ENCODE data around the gene EPHB1. TPM values are rescaled to one million over a fixed set of nuclear protein-coding genes. Genes with fewer than 3 reads are reported as not detected.

The EPHB1 gene
- total RNA-seq, 1 donor: 0.36 TPM

DNA sequence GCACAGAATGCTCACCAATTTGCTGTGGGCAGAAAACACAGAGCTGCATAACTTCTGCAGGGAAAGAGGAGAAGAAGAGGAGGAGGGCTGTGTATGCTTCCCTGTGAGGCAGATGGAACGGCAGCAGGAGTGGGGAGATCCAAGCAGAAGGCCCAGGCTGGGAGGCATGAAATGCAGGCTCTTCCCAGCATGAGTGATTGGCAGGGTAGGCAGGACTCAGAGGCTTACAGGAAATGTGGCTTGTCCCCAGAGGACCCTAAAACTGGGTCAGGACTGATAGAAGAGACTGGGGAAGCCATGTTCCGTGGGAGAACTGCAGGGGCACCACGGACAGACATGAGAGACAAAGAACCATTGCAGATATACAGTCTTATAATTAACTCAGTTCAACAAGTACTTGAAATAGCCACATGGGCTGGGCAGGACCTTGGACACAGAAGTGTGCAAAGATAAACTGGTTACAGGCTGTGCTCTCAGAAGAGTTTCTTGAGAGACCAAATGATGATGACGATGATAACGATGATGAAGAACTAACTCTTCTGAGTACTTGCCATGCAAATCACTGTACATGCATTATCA lies 286.9 kb downstream of the EPHB1 start:
- no peaks in the 10 kb centered on the region for H3K79me2 ChIP-seq (ENCODE audit: insufficient read depth, low read length)

GRCh38 chr3:135082706-135083105 lies 287.6 kb downstream of the EPHB1 start:
- Histone ChIP-seq H3K27me3 (ENCODE audit: insufficient read depth, low read length) (no peaks in the 10 kb centered on the region), H3K79me2 (ENCODE audit: insufficient read depth, low read length) (no peaks in the 10 kb centered on the region), H2AFZ (ENCODE audit: low read length) (no peak overlapping the region), H3K4me2 (ENCODE audit: insufficient read depth, low read length) (no peak overlapping the region), H3K4me3 (ENCODE audit: insufficient read depth, low read length) (no peak overlapping the region), H3K27ac (ENCODE audit: low read depth, low read length) (no peak overlapping the region), H3K36me3 (ENCODE audit: insufficient read depth, low read length) (no peaks in the 10 kb centered on the region), H3K4me1 (ENCODE audit: insufficient read depth, low read length) (no peaks in the 10 kb centered on the region), H3K9me3 (ENCODE audit: low read depth, low read length) (no peaks in the 10 kb centered on the region), H4K20me1 (ENCODE audit: insufficient read depth, low read length) (no peaks in the 10 kb centered on the region)
- DNase-seq (ENCODE audit: insufficient read length, low spot score, missing footprints): no peak
- no peak for TF ChIP-seq CTCF (IDR thresholded peaks at IDR 0.05; ENCODE audit: extremely low read depth, low read depth, low read length)

More for the DNA sequence above, 286.9 kb downstream of the EPHB1 start:
- Histone ChIP-seq H2AFZ (ENCODE audit: low read length) (no peak overlapping the region), H3K4me2 (ENCODE audit: insufficient read depth, low read length) (no peak overlapping the region), H4K20me1 (ENCODE audit: insufficient read depth, low read length) (no peaks in the 10 kb centered on the region), H3K36me3 (ENCODE audit: insufficient read depth, low read length) (no peaks in the 10 kb centered on the region), H3K27ac (ENCODE audit: low read depth, low read length) (no peak overlapping the region), H3K4me1 (ENCODE audit: insufficient read depth, low read length) (no peaks in the 10 kb centered on the region), H3K27me3 (ENCODE audit: insufficient read depth, low read length) (no peaks in the 10 kb centered on the region), H3K9me3 (ENCODE audit: low read depth, low read length) (no peaks in the 10 kb centered on the region), H3K4me3 (ENCODE audit: insufficient read depth, low read length) (no peak overlapping the region)
- no peak for TF ChIP-seq CTCF (IDR thresholded peaks at IDR 0.05; ENCODE audit: extremely low read depth, low read depth, low read length)
- no peak for DNase-seq (ENCODE audit: insufficient read length, low spot score, missing footprints)

GRCh38 chr3:135083179-135083578 lies 288.1 kb downstream of the EPHB1 start:
- Histone ChIP-seq H4K20me1 (ENCODE audit: insufficient read depth, low read length) (no peaks in the 10 kb centered on the region), H3K4me1 (ENCODE audit: insufficient read depth, low read length) (no peaks in the 10 kb centered on the region), H3K4me3 (ENCODE audit: insufficient read depth, low read length) (no peak overlapping the region), H3K27ac (ENCODE audit: low read depth, low read length) (no peak overlapping the region), H3K36me3 (ENCODE audit: insufficient read depth, low read length) (no peaks in the 10 kb centered on the region), H3K9me3 (ENCODE audit: low read depth, low read length) (no peaks in the 10 kb centered on the region), H3K79me2 (ENCODE audit: insufficient read depth, low read length) (no peaks in the 10 kb centered on the region), H2AFZ (ENCODE audit: low read length) (no peak overlapping the region), H3K27me3 (ENCODE audit: insufficient read depth, low read length) (no peaks in the 10 kb centered on the region), H3K4me2 (ENCODE audit: insufficient read depth, low read length) (no peak overlapping the region)
- no peak for DNase-seq (ENCODE audit: insufficient read length, low spot score, missing footprints)
- no peak for TF ChIP-seq CTCF (IDR thresholded peaks at IDR 0.05; ENCODE audit: extremely low read depth, low read depth, low read length)

- no peaks in the 10 kb centered on the region for H3K9me3 ChIP-seq (ENCODE audit: low read depth, low read length)
- H4K20me1 ChIP-seq (ENCODE audit: insufficient read depth, low read length): no peaks in the 10 kb centered on the region
- no peak for TF ChIP-seq CTCF (IDR thresholded peaks at IDR 0.05; ENCODE audit: extremely low read depth, low read depth, low read length)
Observed at GRCh38 chr3:135083756-135084155, 288.7 kb downstream of the EPHB1 start.

More at GRCh38 chr3:135083756-135084155, 288.7 kb downstream of the EPHB1 start:
- Histone ChIP-seq H3K27ac (ENCODE audit: low read depth, low read length) (no peak overlapping the region), H3K79me2 (ENCODE audit: insufficient read depth, low read length) (no peaks in the 10 kb centered on the region), H3K4me3 (ENCODE audit: insufficient read depth, low read length) (no peak overlapping the region), H2AFZ (ENCODE audit: low read length) (no peak overlapping the region), H3K4me1 (ENCODE audit: insufficient read depth, low read length) (no peaks in the 10 kb centered on the region), H3K27me3 (ENCODE audit: insufficient read depth, low read length) (no peaks in the 10 kb centered on the region), H3K4me2 (ENCODE audit: insufficient read depth, low read length) (no peak overlapping the region), H3K36me3 (ENCODE audit: insufficient read depth, low read length) (no peaks in the 10 kb centered on the region)
- no peak for DNase-seq (ENCODE audit: insufficient read length, low spot score, missing footprints)

Data from osteoblast (primary cell).